ENCODE data around the gene LINGO4. TPM values are rescaled to one million over a fixed set of nuclear protein-coding genes. Genes with fewer than 3 reads are reported as not detected.

LINGO4 gene
- total RNA-seq, 1 donor = not detected

- DNase-seq (ENCODE audit: insufficient read length, low spot score, missing footprints) = no peak
- no peaks in the 10 kb centered on the region for H3K79me2 ChIP-seq (ENCODE audit: insufficient read depth, low read length)
- no peaks in the 10 kb centered on the region for H3K9me3 ChIP-seq (ENCODE audit: low read depth, low read length)
- H3K4me3 ChIP-seq (ENCODE audit: insufficient read depth, low read length) = no peak overlapping the region
- TF ChIP-seq CTCF (IDR thresholded peaks at IDR 0.05; ENCODE audit: extremely low read depth, low read depth, low read length) = no peak
- H3K27me3 ChIP-seq (ENCODE audit: insufficient read depth, low read length) = peaks cover 39% of the 10 kb centered on the region
- H3K27ac ChIP-seq (ENCODE audit: low read depth, low read length) = no peak overlapping the region
- peaks cover 9% of the 10 kb centered on the region for H3K4me1 ChIP-seq (ENCODE audit: insufficient read depth, low read length)
- H3K36me3 ChIP-seq (ENCODE audit: insufficient read depth, low read length) = no peaks in the 10 kb centered on the region
- no peak overlapping the region for H2AFZ ChIP-seq (ENCODE audit: low read length)
- H4K20me1 ChIP-seq (ENCODE audit: insufficient read depth, low read length) = no peaks in the 10 kb centered on the region
- H3K4me2 ChIP-seq (ENCODE audit: insufficient read depth, low read length) = no peak overlapping the region
These were observed 41.5 kb upstream of the LINGO4 start for GRCh38 chr1:151846686-151847237.

- no peak overlapping the region for H3K4me2 ChIP-seq (ENCODE audit: insufficient read depth, low read length)
- no peaks in the 10 kb centered on the region for H4K20me1 ChIP-seq (ENCODE audit: insufficient read depth, low read length)
- peak; percentile 97 for DNase-seq (ENCODE audit: insufficient read length, low spot score, missing footprints)
- peak overlapping the region; percentile 31 for H2AFZ ChIP-seq (ENCODE audit: low read length)
- H3K4me3 ChIP-seq (ENCODE audit: insufficient read depth, low read length) = no peak overlapping the region
- peaks cover 35% of the 10 kb centered on the region for H3K27me3 ChIP-seq (ENCODE audit: insufficient read depth, low read length)
- no peaks in the 10 kb centered on the region for H3K9me3 ChIP-seq (ENCODE audit: low read depth, low read length)
- H3K27ac ChIP-seq (ENCODE audit: low read depth, low read length) = no peak overlapping the region
- H3K79me2 ChIP-seq (ENCODE audit: insufficient read depth, low read length) = no peaks in the 10 kb centered on the region
- H3K36me3 ChIP-seq (ENCODE audit: insufficient read depth, low read length) = no peaks in the 10 kb centered on the region
- H3K4me1 ChIP-seq (ENCODE audit: insufficient read depth, low read length) = peaks cover 13% of the 10 kb centered on the region
- peak; percentile 22 for TF ChIP-seq CTCF (IDR thresholded peaks at IDR 0.05; ENCODE audit: extremely low read depth, low read depth, low read length)
These were observed 40.9 kb upstream of the LINGO4 start for GRCh38 chr1:151846062-151846568.

- Histone ChIP-seq H3K4me3 (ENCODE audit: insufficient read depth, low read length) (no peak overlapping the region), H3K36me3 (ENCODE audit: insufficient read depth, low read length) (no peaks in the 10 kb centered on the region), H4K20me1 (ENCODE audit: insufficient read depth, low read length) (peaks cover 3% of the 10 kb centered on the region), H3K4me2 (ENCODE audit: insufficient read depth, low read length) (no peak overlapping the region), H3K27me3 (ENCODE audit: insufficient read depth, low read length) (peaks cover 34% of the 10 kb centered on the region), H3K79me2 (ENCODE audit: insufficient read depth, low read length) (no peaks in the 10 kb centered on the region), H3K4me1 (ENCODE audit: insufficient read depth, low read length) (peaks cover 35% of the 10 kb centered on the region), H3K9me3 (ENCODE audit: low read depth, low read length) (no peaks in the 10 kb centered on the region), H2AFZ (ENCODE audit: low read length) (no peak overlapping the region), H3K27ac (ENCODE audit: low read depth, low read length) (no peak overlapping the region)
- no peak for DNase-seq (ENCODE audit: insufficient read length, low spot score, missing footprints)
- TF ChIP-seq CTCF (IDR thresholded peaks at IDR 0.05; ENCODE audit: extremely low read depth, low read depth, low read length) = no peak
These were observed 38.2 kb upstream of the LINGO4 start for GRCh38 chr1:151843398-151843797.

- no peaks in the 10 kb centered on the region for H3K79me2 ChIP-seq (ENCODE audit: insufficient read depth, low read length)
- H3K4me1 ChIP-seq (ENCODE audit: insufficient read depth, low read length) = peaks cover 29% of the 10 kb centered on the region
- no peak overlapping the region for H2AFZ ChIP-seq (ENCODE audit: low read length)
- peaks cover 48% of the 10 kb centered on the region for H3K27me3 ChIP-seq (ENCODE audit: insufficient read depth, low read length)
- peaks cover 3% of the 10 kb centered on the region for H4K20me1 ChIP-seq (ENCODE audit: insufficient read depth, low read length)
- H3K4me2 ChIP-seq (ENCODE audit: insufficient read depth, low read length) = peak overlapping the region; percentile 6
- no peaks in the 10 kb centered on the region for H3K36me3 ChIP-seq (ENCODE audit: insufficient read depth, low read length)
- no peaks in the 10 kb centered on the region for H3K9me3 ChIP-seq (ENCODE audit: low read depth, low read length)
- no peak overlapping the region for H3K27ac ChIP-seq (ENCODE audit: low read depth, low read length)
- no peak for TF ChIP-seq CTCF (IDR thresholded peaks at IDR 0.05; ENCODE audit: extremely low read depth, low read depth, low read length)
- peak; percentile 98 for DNase-seq (ENCODE audit: insufficient read length, low spot score, missing footprints)
- no peak overlapping the region for H3K4me3 ChIP-seq (ENCODE audit: insufficient read depth, low read length)
These were observed 35.9 kb upstream of the LINGO4 start for GRCh38 chr1:151841141-151841540.

Data from osteoblast (primary cell).